T-helper 1 cell treated with Interleukin-12 subunit alpha and Interleukin-12 subunit beta and Interleukin-4 antibody, amounts not matched to agents 30 ng/mL and 1 ng/mL, for 36 hours (primary cell): ENCODE results near the gene FHAD1. TPM values are rescaled to one million over a fixed set of nuclear protein-coding genes. Genes with fewer than 3 reads are reported as not detected.
"Not testable (repeated sequence)": the region's sequence is repeated elsewhere in the genome, so short reads cannot be mapped to it uniquely, and the experiment has no call there.

ENCODE experiments used
- intact Hi-C: fragments of 100-400 bp; cut with micrococcal nuclease; formaldehyde crosslinking; loops from one replicate; pipeline ENCODE4 v1.15.1; 2024
- total RNA-seq: library from RNA; stranded (reverse); gene quantifications from 2 replicates; pipeline ENCODE4 v1.2.3, GENCODE V29; 2022

FHAD1 gene
- total RNA-seq, 1 donor from 2014 or later, result not detected

- intact Hi-C loops, result no loop called here
Observed at GRCh38 chr1:15299806-15300205, 52.8 kb downstream of the FHAD1 start.

DNA sequence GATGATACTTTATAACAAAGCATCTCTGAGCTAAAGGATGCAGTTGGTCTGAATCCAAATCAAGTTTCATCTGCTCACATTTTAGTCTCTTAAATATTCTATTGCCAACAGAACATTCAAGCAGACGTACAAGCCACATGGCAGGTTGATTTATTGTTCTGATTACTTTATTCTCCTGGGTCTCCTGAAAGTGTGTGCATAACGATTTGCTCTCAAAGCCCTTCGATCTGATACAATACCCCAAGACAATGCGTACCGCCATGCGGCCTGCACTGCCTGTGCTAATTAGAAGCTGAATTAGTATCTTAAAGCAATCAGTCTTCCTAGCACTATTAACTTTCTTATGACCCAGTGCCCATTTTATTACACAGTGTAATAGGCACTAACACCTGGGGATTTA is 56.9 kb downstream of the FHAD1 start:
- intact Hi-C loops, result loop anchor here (1.0 kb wide), 2 partner anchors 176 to 204 kb away; no protein-coding TSS in a partner anchor

DNA sequence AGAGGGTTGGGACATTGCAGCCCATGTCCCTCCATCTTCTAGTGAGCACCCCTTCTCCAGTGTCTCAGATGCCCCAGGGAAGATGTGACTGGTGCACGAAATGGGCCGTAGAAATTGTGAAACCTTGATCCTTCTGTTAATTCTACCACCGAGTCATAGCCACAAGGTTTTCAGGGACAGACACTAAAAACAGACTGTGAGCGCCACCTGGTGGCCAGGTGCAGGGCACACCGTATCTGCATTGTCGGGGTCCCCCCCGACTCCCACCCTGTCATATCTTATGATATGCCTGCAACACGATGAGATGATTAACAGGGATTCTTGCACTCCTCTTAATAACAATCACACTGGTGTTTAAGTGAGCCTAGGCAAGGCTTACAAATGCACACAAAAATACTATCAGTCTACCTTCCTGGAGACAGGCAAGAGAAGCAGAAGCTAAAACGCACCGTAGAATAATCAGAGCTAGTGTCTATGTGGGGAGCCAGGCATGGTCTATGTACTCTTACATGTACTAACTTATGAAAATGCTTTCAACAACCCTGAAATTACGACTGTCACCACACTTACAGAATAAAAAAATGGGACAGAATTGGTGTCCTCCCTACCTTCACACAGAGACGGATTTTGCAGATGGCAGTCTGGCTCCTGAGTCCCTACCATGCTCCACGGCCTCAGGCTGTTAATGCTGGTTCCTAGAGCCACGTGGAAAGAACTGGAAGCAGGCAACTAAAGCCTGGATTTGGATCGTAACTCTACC is 57.9 kb downstream of the FHAD1 start:
- intact Hi-C loops, result loop anchor here (1.0 kb wide), 2 partner anchors 177 to 205 kb away; no protein-coding TSS in a partner anchor

- intact Hi-C loops, result no loop called here
Observed at GRCh38 chr1:15305468-15305770, 58.4 kb downstream of the FHAD1 start.

DNA sequence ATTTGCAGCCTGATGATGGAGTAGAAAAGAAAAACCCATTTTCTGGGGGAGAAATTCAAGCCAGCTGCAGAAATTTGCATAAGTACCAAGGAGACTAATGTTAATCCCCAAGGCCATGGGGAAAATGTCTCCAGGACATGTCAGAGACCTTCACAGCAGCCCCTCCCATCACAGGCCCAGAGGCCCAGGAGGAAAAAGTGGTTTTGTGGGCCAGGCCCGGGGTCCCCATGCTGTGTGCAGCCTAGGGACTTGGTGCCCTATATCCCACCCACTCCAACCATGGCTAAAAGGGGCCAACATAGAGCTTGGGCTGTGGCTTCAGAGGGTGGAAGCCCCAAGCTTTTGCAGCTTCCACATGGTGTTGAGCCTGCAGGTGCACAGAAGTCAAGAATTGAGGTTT is 59.3 kb downstream of the FHAD1 start:
- intact Hi-C loops, result not testable (repeated sequence)

DNA sequence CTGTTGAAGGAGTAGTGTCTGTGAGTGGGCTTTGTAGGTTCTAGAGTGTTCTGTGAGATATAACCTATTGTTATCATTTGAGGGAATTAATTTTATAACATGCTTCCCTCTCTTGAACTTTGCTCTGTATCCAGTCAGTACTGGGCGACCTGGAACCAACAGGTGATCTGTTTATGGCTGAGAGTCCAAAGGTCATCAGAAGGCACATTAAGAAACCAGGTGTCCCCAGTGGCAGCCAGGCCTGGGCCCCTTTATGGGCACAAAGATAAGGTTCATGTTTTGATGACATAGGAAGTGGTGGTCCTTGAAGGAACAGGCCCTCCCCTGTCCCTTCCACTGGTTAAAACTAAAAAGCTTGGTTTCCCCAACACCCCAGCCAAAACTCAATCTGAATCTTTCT is 61.1 kb downstream of the FHAD1 start:
- intact Hi-C loops, result no loop called here

DNA sequence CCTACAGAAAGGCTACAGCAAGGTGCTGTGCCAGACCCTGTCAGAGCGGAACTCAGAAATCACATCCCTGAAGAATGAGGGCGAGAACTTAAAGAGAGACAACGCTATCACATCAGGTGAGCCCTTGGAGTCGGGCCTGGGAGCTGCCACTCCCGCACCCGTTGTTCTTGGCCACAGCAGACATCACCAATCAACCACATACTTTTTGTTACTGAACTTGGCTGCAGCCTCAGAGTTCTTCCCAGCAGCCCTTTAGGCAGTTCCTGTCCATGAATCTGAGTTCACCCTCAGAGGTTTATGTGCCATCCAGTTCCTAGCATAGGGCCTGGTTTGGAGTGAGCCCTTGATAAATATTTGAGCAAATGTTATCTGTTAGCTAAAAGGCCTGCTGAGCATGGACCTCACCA is 61.6 kb downstream of the FHAD1 start:
- intact Hi-C loops, result no loop called here

DNA sequence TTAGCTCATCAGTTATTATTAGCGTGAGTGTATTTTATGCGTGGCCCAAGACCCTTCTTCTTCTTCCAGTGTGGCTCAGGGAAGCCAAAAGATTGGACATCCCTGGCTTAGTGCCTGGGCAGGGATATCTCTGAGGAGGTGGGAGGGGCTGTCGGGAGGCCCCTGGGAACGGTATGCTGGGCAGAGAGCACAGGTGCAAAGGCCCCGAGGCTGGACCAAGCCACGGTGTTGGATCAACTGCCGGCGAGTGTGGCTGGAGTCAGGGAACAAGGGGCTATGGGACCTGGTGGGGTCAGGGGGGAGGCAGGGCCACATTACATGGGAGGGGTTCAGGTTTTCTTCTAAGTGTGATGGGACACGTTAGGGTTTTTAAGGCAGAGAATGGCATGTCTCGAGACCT is 62.7 kb downstream of the FHAD1 start:
- intact Hi-C loops, result no loop called here

- intact Hi-C loops, result no loop called here
Observed at GRCh38 chr1:15310544-15310943, 63.5 kb downstream of the FHAD1 start.

DNA sequence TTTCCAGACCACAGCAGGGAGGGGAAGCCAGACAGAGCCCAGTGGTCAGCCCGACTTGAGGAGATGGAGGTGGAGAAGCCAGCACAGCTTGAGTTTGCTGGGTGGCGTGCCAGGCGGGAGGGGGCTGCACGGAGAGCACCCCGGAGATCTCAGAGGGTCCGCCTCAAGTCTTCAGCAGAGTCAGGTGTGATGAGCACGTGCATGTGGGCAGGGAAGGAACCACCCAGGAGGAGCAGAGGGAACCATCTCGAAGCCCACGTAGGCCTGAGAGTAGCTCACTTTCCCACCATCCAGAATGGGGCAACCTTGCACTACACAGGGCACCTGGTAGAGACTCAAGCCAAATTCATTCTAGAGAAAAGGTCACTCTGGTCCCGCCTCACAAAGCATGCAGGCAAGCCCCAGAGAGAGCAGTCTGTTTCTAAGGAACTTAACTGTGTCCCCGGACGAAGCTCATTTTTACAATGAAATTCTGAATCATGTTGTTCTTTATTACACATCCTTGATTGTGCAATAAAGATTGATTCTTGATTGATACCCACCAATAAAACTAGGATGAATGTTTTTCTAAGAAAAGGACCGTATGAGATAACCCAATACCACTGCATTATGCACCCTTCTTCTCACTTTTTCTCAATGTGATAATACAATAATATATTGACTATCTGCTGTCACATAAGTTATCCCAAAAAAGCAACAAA is 64.2 kb downstream of the FHAD1 start:
- intact Hi-C loops, result no loop called here

DNA sequence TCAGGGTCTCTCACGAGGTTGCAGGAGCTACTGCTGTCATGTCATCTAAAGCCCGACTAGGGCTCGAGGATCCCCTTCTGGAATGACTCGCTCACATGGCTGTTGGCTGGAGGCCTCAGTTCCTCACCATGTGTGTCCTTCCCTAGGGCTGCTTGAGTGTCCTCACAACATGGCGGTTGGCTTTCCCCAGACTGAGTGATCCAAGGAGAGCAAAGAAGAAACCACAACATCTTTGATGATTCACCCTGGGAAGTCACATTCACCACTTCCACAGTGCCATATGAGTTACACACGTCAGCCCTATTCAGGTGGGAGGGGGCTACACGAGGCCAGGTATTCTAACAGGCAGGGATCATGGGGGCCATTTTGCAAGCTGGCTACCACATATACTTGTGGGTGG is 64.9 kb downstream of the FHAD1 start:
- intact Hi-C loops, result no loop called here

- intact Hi-C loops, result no loop called here
Observed at GRCh38 chr1:15312626-15313411, 65.8 kb downstream of the FHAD1 start.

DNA sequence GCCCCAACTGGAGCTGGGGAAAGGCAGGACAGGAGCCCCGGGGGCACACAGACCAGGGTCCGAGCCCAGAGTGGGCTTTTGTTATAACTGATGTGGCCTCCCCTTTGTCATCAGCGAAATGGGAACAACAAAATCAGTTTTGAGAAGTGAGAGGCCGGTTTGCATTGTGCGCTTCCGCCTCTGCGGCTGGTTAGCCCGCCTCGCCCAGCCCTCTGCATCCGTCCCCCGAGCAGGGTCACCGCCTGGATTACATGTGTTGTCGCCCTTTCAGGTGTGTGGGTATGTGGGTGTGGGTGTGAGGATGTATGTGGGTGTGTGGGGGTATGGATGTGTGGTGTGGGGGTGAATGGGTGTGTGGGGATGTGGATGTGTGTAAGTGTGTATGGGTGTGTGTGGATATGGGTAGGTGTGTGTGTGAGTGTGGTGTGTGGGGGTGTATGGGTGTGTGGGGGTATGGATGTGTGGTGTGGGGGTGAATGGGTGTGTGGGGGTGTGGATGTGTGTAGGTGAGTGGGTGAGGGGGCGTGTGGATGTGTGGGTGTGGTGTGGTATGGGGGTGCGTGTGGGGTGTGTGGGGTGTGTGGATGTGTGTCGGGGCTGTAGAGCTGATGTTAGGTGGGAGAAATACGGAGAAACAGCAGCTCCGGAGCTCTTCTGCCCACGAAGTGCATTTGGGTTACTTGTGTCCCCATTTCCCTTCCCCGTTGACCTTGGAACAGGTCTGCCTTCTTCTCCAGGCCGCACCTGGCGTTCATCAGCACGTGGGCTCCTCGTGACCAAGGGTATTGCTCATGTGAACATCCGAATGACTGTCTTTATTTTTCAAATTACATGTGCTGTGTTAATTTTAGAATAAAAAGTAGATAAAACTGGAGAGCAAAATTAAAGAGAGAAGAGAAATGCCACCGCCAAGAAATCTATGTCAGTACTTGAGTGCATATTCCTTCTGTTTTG is 67.6 kb downstream of the FHAD1 start:
- intact Hi-C loops, result no loop called here

- intact Hi-C loops, result no loop called here
Observed at GRCh38 chr1:15315815-15316214, 68.8 kb downstream of the FHAD1 start.

DNA sequence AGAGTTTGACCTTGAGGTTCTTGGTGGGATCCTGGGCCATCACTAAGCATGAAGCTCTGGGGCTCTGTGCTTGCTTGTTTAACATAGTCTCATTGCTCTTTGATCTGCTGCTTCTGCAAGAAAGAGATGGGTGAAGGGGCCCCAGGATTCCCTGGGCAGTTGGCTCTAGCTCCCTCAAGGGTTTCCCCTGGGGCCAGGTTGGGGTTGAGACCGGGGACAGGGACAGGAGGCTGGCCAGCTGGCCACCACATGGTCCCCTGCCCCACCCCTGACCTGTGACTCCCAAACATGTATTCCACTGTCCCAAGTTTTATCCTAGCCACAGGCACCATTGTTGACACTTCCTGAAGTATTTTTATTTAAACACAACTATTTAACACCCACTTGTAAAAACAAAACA is 69.5 kb downstream of the FHAD1 start:
- intact Hi-C loops, result no loop called here

DNA sequence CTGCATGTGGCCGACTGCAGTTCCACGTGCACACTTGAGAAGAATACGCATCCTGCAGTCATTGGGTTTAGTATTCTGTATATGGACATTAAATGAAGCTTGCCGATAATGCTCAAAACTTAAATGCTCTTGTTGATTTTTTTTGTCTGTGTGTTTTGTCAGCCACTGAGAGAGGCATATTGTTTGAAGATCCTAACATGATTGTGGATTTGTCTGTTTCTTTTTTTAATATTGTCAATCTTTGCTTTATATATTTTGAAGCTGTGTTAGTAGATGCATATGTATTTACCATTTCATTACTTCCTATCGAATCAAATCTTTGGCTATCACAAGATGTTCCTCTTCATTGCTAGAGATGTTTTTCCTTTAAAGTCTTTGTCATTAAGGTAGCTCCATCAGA is 73.2 kb downstream of the FHAD1 start:
- intact Hi-C loops, result no loop called here

GRCh38 chr1:15321601-15322000 is 74.6 kb downstream of the FHAD1 start:
- intact Hi-C loops, result no loop called here

GRCh38 chr1:15322648-15323350 is 75.8 kb downstream of the FHAD1 start:
- intact Hi-C loops, result loop anchor here (1.0 to 2.0 kb wide), 5 partner anchors 24 to 179 kb away; partner anchors contain the start of gene EFHD2

- intact Hi-C loops, result loop anchor here (1.0 to 2.0 kb wide), 5 partner anchors 23 to 178 kb away; partner anchors contain the start of gene EFHD2
Observed at GRCh38 chr1:15323351-15323988, 76.4 kb downstream of the FHAD1 start.
